SW480 (cell line): Measurements from ENCODE around the gene TMEM74B.
A peak's percentile ranks its signal among the peaks of the same experiment; 100 is the strongest.
"Not testable (repeated sequence)": the region's sequence is repeated elsewhere in the genome, so short reads cannot be mapped to it uniquely, and the experiment has no call there.

Experiments used
- DNase-seq: peaks from one replicate; pipeline ENCODE4 v3.0.0-alpha.2; 2016; ENCODE audit warnings: low spot score

Gene TMEM74B

GRCh38 chr20:1178623-1179022 lies 6.2 kb downstream of the TMEM74B start:
- DNase-seq = no peak

GRCh38 chr20:1178103-1178502 lies 6.7 kb downstream of the TMEM74B start:
- DNase-seq = no peak

GRCh38 chr20:1177680-1178079 lies 7.1 kb downstream of the TMEM74B start:
- peak; percentile 27 for DNase-seq

GRCh38 chr20:1174787-1175186 lies 10.0 kb downstream of the TMEM74B start:
- no peak for DNase-seq

- DNase-seq = peak; percentile 48
Measured at GRCh38 chr20:1173698-1174097, 11.1 kb downstream of the TMEM74B start.

GRCh38 chr20:1171461-1172093 lies 13.2 kb downstream of the TMEM74B start:
- no peak for DNase-seq

- no peak for DNase-seq
Measured at GRCh38 chr20:1169224-1169623, 15.6 kb downstream of the TMEM74B start.

- no peak for DNase-seq
Measured at GRCh38 chr20:1166948-1167720, 17.6 kb downstream of the TMEM74B start.

- DNase-seq = no peak
Measured at GRCh38 chr20:1165941-1166340, 18.8 kb downstream of the TMEM74B start.

GRCh38 chr20:1165521-1165920 lies 19.3 kb downstream of the TMEM74B start:
- DNase-seq = no peak

- no peak for DNase-seq
Measured at GRCh38 chr20:1164871-1165270, 19.9 kb downstream of the TMEM74B start.

GRCh38 chr20:1163653-1164052 lies 21.1 kb downstream of the TMEM74B start:
- DNase-seq = no peak

- DNase-seq = no peak
Measured at GRCh38 chr20:1163105-1163504, 21.7 kb downstream of the TMEM74B start.

GRCh38 chr20:1160991-1161390 lies 23.8 kb downstream of the TMEM74B start:
- DNase-seq = no peak

- no peak for DNase-seq
Measured at GRCh38 chr20:1160496-1160895, 24.3 kb downstream of the TMEM74B start.

GRCh38 chr20:1155342-1155741 lies 29.4 kb downstream of the TMEM74B start:
- no peak for DNase-seq

GRCh38 chr20:1154691-1155090 lies 30.1 kb downstream of the TMEM74B start:
- no peak for DNase-seq

GRCh38 chr20:1154226-1154625 lies 30.6 kb downstream of the TMEM74B start:
- DNase-seq = no peak

GRCh38 chr20:1150968-1151367 lies 33.8 kb downstream of the TMEM74B start:
- no peak for DNase-seq

GRCh38 chr20:1150218-1150617 lies 34.6 kb downstream of the TMEM74B start:
- DNase-seq = no peak

GRCh38 chr20:1149812-1150211 lies 35.0 kb downstream of the TMEM74B start:
- DNase-seq = not testable (repeated sequence)

- no peak for DNase-seq
Measured at GRCh38 chr20:1146957-1147356, 37.8 kb downstream of the TMEM74B start.

GRCh38 chr20:1144401-1145172 lies 40.2 kb downstream of the TMEM74B start:
- peak; percentile 5 for DNase-seq
